SK-N-SH treated with all-trans-retinoic acid at 6 μM for 48 hours (cell line): ENCODE results near the gene NXPE2.

Source experiments
- ATAC-seq: fragments of 200-7000 bp; cut with Tn5 transposase; 3 replicates; pipeline ENCODE4 v1.9.1; 2020; ENCODE audit warnings: mild to moderate bottlenecking, moderate library complexity
- BACH2 ChIP-seq: fragments of 250-450 bp; sonication (Bioruptor Pico); IDR thresholded peaks from 2 replicates; pipeline ENCODE4 v1.9.0; 2021; ENCODE audit warnings: mild to moderate bottlenecking, borderline replicate concordance
- CSDC2 ChIP-seq: fragments of 250-450 bp; sonication (Bioruptor Pico); IDR thresholded peaks from 2 replicates; pipeline ENCODE4 v1.5.0; 2020; ENCODE audit warnings: mild to moderate bottlenecking, moderate library complexity
- ESRRG ChIP-seq: fragments of 250-450 bp; sonication (Bioruptor Pico); IDR thresholded peaks from 2 replicates; pipeline ENCODE4 v1.6.1; 2021; ENCODE audit warnings: mild to moderate bottlenecking
- GLIS3 ChIP-seq: fragments of 250-450 bp; sonication (Bioruptor Pico); IDR thresholded peaks from 2 replicates; pipeline ENCODE4 v1.5.0; 2020; ENCODE audit warnings: mild to moderate bottlenecking, moderate library complexity
- OSR1 ChIP-seq: fragments of 250-450 bp; sonication (Bioruptor Pico); IDR thresholded peaks from 2 replicates; pipeline ENCODE4 v1.8.0; 2022; ENCODE audit warnings: moderate library complexity, mild to moderate bottlenecking, inconsistent platforms
- PPARA ChIP-seq: fragments of 250-450 bp; sonication (Bioruptor Pico); IDR thresholded peaks from 2 replicates; pipeline ENCODE4 v1.5.0; 2020; ENCODE audit warnings: mild to moderate bottlenecking, borderline replicate concordance
- RARB ChIP-seq: fragments of 250-450 bp; sonication (Bioruptor Pico); IDR thresholded peaks from 2 replicates; pipeline ENCODE4 v1.8.0; 2021; ENCODE audit warnings: mild to moderate bottlenecking, moderate library complexity
- TCF4 ChIP-seq: fragments of 250-450 bp; sonication (Bioruptor Pico); IDR thresholded peaks from 2 replicates; pipeline ENCODE4 v1.8.0; 2021; ENCODE audit warnings: mild to moderate bottlenecking, moderate library complexity, borderline replicate concordance
- ZC3H10 ChIP-seq: fragments of 250-450 bp; sonication (Bioruptor Pico); IDR thresholded peaks from 2 replicates; pipeline ENCODE4 v1.5.1; 2021; ENCODE audit warnings: mild to moderate bottlenecking, moderate library complexity
- ZFP3 ChIP-seq: fragments of 250-450 bp; sonication (Bioruptor Pico); IDR thresholded peaks from 2 replicates; pipeline ENCODE4 v1.5.0; 2020; ENCODE audit warnings: mild to moderate bottlenecking, moderate library complexity
- ZNF70 ChIP-seq: fragments of 450-650 bp; formaldehyde crosslinking; IDR thresholded peaks from 2 replicates; pipeline ENCODE4 v1.5.0; 2020; ENCODE audit warnings: mild to moderate bottlenecking, moderate library complexity
- ZNF8 ChIP-seq: fragments of 450-650 bp; formaldehyde crosslinking; IDR thresholded peaks from 2 replicates; pipeline ENCODE4 v1.5.0; 2020; ENCODE audit warnings: mild to moderate bottlenecking, moderate library complexity
- TF ChIP-seq, protein P1 (sequence below): fragments of 250-450 bp; sonication (Bioruptor Pico); IDR thresholded peaks from 2 replicates; pipeline ENCODE4 v1.5.1; 2020; ENCODE audit warnings: low read depth, mild to moderate bottlenecking, moderate library complexity
- TF ChIP-seq, protein P2 (sequence below): fragments of 250-450 bp; sonication (Bioruptor Pico); IDR thresholded peaks from 2 replicates; pipeline ENCODE4 v1.8.0; 2020; ENCODE audit warnings: mild to moderate bottlenecking, moderate library complexity, borderline replicate concordance
- TF ChIP-seq, protein P3 (sequence below): fragments of 250-450 bp; sonication (Bioruptor Pico); IDR thresholded peaks from 2 replicates; pipeline ENCODE4 v1.5.0; 2020; ENCODE audit warnings: mild to moderate bottlenecking, moderate library complexity
- TF ChIP-seq, protein P4 (sequence below): fragments of 250-450 bp; sonication (Bioruptor Pico); IDR thresholded peaks from 2 replicates; pipeline ENCODE4 v1.8.0; 2021; ENCODE audit warnings: low read depth, mild to moderate bottlenecking, moderate library complexity, borderline replicate concordance
- TF ChIP-seq, protein P5 (sequence below): fragments of 250-450 bp; sonication (Bioruptor Pico); IDR thresholded peaks from 2 replicates; pipeline ENCODE4 v1.5.1; 2021; ENCODE audit warnings: mild to moderate bottlenecking, moderate library complexity

NXPE2 gene

DNA sequence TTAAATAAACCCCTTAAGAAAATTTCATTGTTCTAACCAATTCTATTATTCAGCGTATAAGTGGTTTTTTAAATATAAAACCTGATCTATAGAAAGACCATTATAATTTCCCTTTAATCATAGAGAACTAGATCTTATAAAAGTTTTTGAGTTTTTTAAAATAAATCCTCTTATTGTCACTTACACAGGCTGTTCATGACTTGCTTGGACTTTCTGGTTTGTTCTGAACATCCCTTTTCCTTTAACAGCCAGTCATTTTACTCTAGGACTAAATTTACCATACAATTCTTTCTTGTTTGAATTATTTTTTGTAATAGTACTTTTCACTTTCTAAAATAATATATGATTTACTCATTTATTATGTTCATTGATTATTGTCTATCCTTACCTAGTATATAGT lies 4.7 kb downstream of the NXPE2 start (continued):
- TF ChIP-seq, protein P1, sequence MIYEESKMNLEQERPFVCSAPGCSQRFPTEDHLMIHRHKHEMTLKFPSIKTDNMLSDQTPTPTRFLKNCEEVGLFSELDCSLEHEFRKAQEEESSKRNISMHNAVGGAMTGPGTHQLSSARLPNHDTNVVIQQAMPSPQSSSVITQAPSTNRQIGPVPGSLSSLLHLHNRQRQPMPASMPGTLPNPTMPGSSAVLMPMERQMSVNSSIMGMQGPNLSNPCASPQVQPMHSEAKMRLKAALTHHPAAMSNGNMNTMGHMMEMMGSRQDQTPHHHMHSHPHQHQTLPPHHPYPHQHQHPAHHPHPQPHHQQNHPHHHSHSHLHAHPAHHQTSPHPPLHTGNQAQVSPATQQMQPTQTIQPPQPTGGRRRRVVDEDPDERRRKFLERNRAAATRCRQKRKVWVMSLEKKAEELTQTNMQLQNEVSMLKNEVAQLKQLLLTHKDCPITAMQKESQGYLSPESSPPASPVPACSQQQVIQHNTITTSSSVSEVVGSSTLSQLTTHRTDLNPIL (CRISPR knock-in tag): no peak

DNA sequence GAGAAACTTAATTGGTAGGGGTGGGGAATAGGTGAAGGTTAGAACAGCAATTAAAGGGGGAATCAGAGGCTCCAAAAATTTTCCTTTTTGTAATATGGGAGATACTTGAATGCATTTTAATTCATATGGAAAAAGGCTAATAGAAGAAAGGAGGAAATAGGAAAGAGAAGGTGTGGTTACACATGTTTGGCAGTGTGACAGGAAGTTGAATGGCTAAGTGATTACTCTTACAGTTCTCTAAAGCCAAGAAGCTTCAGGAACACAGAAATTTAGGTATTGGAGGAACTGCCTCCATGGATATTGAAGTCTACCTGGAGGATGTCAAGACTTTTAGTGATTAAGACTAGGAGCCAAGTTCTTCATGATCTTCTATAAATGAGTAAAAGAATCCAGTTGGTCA lies 6.3 kb downstream of the NXPE2 start:
- no peak for ATAC-seq
- TF ChIP-seq ZFP3 (CRISPR knock-in tag) (no peak), ZNF8 (no peak), PPARA (CRISPR knock-in tag) (no peak), TCF4 (CRISPR knock-in tag) (no peak), ZC3H10 (no peak), GLIS3 (CRISPR knock-in tag) (no peak), CSDC2 (CRISPR knock-in tag) (no peak), ZNF70 (CRISPR knock-in tag) (no peak), OSR1 (CRISPR knock-in tag) (no peak)
- TF ChIP-seq, protein P2, sequence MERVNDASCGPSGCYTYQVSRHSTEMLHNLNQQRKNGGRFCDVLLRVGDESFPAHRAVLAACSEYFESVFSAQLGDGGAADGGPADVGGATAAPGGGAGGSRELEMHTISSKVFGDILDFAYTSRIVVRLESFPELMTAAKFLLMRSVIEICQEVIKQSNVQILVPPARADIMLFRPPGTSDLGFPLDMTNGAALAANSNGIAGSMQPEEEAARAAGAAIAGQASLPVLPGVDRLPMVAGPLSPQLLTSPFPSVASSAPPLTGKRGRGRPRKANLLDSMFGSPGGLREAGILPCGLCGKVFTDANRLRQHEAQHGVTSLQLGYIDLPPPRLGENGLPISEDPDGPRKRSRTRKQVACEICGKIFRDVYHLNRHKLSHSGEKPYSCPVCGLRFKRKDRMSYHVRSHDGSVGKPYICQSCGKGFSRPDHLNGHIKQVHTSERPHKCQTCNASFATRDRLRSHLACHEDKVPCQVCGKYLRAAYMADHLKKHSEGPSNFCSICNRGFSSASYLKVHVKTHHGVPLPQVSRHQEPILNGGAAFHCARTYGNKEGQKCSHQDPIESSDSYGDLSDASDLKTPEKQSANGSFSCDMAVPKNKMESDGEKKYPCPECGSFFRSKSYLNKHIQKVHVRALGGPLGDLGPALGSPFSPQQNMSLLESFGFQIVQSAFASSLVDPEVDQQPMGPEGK: no peak
- TF ChIP-seq, protein P3, sequence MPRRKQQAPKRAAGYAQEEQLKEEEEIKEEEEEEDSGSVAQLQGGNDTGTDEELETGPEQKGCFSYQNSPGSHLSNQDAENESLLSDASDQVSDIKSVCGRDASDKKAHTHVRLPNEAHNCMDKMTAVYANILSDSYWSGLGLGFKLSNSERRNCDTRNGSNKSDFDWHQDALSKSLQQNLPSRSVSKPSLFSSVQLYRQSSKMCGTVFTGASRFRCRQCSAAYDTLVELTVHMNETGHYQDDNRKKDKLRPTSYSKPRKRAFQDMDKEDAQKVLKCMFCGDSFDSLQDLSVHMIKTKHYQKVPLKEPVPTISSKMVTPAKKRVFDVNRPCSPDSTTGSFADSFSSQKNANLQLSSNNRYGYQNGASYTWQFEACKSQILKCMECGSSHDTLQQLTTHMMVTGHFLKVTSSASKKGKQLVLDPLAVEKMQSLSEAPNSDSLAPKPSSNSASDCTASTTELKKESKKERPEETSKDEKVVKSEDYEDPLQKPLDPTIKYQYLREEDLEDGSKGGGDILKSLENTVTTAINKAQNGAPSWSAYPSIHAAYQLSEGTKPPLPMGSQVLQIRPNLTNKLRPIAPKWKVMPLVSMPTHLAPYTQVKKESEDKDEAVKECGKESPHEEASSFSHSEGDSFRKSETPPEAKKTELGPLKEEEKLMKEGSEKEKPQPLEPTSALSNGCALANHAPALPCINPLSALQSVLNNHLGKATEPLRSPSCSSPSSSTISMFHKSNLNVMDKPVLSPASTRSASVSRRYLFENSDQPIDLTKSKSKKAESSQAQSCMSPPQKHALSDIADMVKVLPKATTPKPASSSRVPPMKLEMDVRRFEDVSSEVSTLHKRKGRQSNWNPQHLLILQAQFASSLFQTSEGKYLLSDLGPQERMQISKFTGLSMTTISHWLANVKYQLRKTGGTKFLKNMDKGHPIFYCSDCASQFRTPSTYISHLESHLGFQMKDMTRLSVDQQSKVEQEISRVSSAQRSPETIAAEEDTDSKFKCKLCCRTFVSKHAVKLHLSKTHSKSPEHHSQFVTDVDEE (CRISPR knock-in tag): no peak
- TF ChIP-seq, protein P1 (CRISPR knock-in tag): no peak
- TF ChIP-seq, protein P4, sequence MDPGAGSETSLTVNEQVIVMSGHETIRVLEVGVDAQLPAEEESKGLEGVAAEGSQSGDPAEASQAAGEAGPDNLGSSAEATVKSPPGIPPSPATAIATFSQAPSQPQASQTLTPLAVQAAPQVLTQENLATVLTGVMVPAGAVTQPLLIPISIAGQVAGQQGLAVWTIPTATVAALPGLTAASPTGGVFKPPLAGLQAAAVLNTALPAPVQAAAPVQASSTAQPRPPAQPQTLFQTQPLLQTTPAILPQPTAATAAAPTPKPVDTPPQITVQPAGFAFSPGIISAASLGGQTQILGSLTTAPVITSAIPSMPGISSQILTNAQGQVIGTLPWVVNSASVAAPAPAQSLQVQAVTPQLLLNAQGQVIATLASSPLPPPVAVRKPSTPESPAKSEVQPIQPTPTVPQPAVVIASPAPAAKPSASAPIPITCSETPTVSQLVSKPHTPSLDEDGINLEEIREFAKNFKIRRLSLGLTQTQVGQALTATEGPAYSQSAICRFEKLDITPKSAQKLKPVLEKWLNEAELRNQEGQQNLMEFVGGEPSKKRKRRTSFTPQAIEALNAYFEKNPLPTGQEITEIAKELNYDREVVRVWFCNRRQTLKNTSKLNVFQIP (CRISPR knock-in tag): no peak
- TF ChIP-seq, all 23 proteins: peak for 0

DNA sequence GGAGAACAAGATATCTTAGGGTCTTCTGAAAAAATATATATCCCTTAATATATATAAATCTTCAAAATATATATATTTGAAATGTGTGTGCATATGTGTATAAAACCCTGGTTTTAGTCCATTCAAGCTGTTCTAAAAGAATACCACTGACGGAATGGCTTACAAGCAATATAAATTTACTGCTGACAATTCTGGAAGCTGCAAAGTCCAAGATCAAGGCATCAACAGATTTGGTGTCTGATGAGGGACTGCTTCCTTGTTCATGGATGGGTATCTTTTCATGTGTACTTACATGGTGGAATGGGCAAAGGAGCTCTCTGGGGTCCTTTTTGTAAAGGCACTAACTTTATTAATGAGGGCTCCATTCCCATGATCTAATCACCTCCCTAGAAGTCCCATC lies 6.8 kb downstream of the NXPE2 start:
- ATAC-seq: no peak
- TF ChIP-seq, protein P3 (CRISPR knock-in tag): no peak
- TF ChIP-seq ZFP3 (CRISPR knock-in tag) (no peak), CSDC2 (CRISPR knock-in tag) (no peak), BACH2 (CRISPR knock-in tag) (no peak), RARB (CRISPR knock-in tag) (no peak), ZC3H10 (no peak), ZNF8 (no peak), ESRRG (CRISPR knock-in tag) (no peak), ZNF70 (CRISPR knock-in tag) (no peak)
- TF ChIP-seq, protein P1 (CRISPR knock-in tag): no peak
- TF ChIP-seq, protein P4 (CRISPR knock-in tag): no peak
- TF ChIP-seq, protein P5, sequence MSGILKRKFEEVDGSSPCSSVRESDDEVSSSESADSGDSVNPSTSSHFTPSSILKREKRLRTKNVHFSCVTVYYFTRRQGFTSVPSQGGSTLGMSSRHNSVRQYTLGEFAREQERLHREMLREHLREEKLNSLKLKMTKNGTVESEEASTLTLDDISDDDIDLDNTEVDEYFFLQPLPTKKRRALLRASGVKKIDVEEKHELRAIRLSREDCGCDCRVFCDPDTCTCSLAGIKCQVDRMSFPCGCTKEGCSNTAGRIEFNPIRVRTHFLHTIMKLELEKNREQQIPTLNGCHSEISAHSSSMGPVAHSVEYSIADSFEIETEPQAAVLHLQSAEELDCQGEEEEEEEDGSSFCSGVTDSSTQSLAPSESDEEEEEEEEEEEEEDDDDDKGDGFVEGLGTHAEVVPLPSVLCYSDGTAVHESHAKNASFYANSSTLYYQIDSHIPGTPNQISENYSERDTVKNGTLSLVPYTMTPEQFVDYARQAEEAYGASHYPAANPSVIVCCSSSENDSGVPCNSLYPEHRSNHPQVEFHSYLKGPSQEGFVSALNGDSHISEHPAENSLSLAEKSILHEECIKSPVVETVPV: no peak
